ENCODE results near the gene NAA10.

The NAA10 gene

DNA sequence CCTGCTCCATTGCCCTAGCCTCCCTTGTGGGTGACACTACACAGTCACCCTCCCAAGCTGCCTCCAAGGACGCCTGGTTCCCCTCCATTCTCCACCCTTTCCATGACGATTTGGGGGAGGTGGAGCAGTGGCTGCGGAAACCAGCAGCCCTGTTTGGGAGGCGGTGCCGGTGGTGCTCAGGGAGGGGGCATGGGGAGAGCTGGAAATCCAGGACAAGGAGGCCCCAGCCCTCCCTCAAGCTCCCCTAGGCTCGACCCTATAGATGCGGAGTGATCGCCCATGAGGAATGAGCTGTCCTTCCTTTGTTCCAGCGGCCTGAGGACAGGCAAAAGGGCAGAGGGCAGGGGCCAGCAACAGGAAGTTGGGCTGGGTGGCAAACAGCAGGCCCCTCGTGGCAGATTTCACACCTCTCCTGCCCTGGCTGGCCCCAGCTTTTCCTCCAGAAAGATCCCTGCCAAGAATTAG is 13.2 kb upstream of the NAA10 start:
- DNase-seq: no peak

DNA sequence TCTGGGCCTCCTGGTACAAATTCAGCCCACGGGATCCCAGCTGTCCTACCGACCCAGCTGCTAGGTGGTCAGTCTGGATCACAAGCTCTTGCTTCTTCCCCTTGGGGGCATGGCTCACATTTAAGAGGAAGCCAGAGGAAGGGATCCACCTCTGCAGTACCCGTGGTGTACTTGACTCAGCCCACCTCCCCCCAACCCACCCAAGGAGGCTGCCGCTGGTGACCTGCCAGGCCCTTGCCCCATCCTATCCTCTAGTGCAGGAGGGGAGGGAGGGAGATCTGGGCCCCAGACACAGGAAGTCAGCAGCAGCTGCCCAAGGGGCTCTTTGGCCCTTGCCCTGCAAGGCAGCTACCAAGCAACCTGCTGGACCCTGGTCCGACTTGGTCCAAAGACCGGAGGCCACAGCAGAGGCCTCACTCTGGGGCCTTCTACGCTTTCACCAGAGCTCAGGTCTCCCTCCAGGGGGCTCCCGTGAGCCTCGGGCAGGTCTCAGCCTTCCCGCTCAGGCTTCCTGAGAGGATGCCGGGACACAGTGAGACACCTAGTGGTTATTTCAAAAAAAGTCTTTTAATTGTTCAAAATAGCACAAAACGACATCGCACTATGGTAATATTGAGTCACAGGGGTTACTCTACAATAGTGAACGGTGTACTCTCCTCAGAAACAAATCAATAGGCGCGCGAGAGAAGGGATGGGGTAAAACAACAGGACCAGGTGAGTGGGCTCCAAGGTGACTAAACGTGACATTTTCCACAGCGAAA is 12.4 kb upstream of the NAA10 start:
- DNase-seq: peak; percentile 92

DNA sequence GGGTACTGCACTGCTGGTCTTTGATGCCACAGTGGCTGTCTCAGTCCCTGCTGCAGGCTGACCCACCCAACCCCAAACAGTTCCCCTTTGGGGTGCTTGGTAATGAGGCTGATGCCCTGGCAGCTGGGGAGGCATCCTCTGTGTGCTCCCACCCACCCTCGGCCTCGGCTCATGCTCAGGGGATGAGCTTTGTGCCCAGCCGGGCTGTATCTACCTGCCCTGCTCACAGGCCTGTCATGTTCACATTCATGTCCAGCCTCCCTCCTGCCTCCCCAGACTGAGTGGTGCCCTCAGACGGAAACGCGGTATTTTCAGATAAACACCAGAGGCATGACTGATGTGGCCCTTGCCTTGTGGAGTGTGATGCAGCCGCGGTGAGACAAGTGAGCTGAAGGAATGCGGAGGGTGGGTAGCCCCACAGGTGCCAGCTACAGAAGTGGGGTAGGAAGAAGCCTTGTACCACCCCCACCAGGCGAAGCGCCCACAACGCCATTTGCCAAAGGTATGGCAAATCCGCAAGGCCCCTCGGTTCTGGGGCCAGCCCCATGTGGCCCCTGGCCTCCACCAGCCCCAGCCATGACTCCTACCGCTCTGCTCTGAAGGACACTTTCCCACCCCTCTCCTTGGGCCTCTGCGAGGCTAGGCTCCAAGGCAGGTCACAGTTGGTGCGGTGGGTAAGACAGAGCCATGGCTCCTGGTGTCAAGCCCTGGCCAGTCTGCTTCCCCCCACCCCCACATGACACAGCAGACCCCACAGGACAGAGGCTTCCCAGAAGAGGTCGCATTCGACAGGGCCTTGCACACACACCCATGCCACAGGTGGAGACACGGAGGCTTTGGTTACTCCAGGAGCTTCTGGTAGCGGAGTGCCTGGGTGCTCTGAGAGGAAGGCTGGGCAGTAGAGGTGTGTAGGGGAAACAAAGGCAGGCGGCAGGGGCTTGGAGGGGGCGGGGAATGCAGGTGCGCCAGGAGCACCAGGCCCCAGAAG is 11.4 kb upstream of the NAA10 start:
- DNase-seq: no peak

DNA sequence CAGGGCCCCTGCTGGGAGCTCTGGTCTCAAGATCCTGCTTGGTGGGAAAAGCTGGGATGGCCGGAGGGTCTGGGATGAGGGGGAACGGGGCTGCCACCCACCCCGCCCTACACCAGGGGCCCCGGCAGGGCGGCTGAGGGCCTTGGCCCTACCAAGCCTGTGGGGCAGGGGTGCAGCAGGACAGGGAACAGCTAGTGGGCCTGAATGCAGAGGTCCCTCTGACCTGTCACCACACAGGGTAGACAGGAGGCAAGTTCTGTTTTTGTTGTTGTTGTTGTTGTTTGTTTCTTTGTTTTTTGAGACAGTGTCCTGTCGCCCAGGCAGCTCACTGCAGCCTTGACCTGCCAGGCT is 9.9 kb upstream of the NAA10 start:
- no peak for DNase-seq

DNA sequence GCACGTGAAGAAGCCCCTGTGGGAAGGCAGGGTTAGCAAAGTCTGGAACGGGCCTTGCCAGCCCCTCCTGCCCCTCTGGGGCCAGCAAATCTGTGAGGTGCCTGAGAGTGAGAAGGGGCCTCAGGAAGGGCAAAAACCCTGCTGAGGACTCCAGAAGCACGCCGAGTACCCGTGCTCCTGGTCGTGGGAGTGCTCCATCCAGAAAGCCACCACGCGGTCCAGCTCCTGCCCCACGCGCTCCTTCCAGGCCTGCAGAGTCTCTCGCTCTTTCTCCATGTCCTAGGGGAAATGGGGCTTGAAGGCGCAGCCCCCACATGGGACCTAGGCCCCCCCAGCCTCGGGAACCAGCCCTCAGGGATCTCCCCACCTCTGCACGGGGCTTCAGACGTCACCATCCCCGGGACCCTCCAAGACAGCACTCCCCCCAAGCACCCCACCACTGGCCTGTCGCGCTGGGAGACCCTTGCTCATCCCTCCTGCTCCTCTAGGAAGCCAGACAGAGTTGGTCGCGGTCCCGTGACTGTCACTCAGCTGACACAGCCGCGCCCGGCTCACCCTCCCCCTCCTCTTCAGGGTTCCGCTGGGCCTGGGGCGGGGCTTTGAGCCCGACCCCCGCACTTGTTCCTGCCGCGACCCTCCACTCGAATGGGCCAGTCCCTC is 9.4 kb upstream of the NAA10 start, which contains the start of gene RENBP:
TSS of gene RENBP (minus strand) at position 504 of the 660 bp plus-strand sequence. CDS start at position 471, 33 bp downstream.
- DNase-seq: peak; percentile 33

DNA sequence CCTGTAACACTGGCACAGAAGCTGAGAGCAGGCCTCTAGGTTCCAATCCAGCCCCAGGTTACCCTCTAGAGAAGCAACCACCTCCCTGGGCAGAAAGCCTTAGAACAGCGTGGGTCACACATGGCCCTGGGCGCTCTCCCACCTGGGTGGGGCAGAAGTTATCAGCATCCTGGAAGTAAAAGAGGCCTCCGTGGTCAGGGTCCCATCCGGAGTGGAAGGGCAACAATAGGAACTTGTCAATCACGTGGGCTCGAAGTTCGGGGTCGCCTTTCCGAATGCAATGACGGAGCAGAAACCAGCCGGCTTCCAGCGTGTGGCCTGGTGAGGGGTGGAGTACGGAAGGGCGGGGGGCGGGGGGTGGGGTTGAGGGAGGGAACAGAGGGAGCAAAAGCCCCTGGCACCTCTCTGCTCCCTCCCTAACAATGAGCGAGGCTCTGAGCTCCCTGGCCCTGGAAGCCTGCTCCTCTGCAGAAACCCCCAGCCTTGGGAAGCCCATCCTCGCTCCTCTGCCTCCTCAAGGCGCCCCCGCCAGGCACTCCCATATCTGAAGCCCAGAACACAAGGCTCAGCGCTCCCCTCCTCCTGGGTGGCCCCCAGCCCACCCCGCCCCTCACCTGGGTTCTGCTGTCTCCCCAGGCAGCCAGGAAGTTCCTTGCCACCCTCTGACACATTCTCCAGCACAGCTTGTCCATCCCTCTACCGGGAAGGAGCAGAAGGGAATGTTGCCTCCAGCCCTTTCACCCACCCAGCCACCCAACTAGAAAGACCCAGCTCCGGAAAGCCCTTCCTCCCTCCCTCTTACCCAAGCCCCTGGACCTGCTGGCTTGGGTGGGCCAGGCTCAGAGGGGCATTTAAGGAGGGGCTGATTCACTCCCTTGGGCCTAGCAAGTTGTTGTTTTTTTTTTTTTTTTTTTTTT is 6.8 kb upstream of the NAA10 start:
- no peak for DNase-seq

DNA sequence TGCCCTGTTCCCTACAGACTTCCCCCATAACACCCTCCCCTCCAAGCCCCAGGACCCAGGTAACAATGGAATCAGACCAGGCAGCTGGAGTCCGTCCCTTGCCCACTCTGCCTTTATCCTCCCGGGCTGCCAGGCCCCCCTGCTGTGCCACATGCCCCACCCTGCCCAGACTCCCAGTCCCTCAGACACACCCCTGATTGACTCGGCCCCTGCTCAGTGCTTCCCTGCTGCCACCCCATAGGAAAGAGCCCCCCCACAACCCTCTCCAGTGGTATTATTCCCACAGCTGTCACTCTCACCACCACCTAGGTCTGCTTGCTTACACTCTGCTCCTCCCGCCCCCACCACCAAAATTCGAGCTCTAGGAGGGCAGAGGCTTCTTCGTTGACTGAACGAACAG is 4.7 kb upstream of the NAA10 start:
- DNase-seq: no peak

DNA sequence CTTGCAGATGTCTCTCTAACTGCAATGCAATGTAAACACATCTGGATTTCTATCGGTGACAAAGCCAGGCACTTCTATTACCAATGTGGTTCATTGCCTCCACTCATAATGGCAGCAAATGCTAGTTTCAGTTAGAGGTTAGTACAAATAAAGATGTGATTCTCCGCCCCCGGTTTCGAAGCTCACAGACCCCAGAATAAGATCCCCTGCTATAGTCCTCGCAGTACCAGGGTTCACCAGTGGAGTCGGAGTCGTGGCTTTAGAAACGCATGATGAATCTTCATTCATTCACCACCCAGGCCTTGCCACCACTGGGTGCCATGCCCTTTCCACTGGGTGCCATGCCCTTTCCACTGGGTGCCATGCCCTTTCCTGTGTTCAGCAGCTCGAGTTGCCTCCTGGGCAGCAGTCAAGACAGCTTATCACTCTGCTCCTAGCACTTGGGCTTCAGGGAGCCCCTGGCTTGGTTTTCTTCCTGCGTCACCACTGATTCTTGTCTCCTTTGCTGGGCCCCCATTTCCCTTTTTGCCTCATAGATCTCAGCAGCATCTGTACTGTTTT is 3.5 kb upstream of the NAA10 start:
- no peak for DNase-seq

DNA sequence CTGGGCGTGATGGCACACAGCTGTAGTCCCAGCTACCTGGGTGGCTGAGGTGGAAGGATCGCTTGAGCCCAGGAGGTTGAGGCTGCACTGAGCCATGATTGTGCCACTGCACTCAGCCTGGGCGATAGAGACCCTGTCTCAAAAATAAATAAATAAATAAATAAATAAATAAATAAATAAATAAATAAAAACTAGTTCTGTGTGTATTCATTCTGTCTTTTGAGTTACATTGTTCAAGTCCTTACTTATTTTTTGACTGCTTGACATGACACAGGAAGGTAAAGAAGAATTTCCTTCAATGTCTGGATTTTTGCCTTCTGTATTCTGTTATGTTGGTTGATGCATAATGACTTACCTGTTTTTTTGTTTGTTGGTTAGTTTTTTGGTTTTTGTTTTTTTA is 2.2 kb upstream of the NAA10 start:
- no peak for DNase-seq

DNA sequence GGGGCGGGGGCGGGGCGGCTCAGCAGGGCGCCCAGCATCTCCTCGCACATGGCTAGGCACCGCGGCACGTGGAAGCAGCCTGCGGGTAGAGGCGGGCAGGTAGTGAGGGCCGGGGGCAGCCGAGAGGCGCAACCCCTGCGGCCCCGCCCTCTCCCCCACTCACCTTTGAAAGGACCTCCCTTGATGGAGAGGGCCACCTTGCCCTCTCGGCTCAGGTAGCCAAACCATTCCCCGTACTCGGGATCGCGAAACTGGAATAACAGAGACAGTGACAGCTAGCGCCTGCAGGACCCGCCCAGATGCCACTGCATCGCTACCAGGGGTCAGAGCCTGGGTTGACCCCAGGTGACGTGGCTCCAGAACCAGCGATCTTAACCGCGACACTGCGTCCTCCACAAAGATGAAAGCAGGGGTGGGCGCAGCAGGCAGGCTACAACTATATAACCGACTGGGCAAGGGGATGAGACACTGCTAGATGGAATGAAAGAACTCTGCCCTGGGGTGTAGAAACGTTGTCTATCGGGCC is 552 bp upstream of the NAA10 start:
- DNase-seq: peak; percentile 81

DNA sequence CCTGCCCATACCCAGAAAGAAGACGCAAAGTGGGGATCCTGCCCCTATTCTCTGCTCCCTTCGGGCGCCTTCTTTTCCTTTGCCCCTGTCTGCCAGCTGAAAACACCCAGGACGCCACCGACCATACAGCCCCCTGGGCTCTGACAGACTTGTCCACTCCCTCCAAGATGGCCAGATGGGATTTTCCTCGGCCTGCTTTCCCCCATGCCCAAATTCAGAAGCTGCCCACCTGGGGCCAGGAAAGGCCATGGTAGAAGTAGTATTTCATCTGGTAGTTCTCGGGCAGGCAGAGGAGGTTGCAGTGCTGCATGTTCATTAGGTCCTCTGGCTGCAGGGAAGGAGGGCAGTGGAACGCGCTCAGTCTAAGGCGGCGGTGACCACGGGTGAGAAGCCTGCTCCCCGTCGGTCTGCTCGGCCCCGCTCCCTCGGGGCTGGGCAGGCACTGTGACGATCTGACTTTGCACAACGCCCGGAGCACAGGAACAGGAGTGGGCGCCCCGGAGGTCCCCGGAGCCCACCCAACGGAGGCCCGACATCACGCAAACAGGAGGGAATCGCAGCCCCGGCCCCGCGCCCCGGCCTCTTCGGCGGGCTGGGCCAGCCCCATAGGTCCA is 582 bp downstream of the NAA10 start:
- DNase-seq: peak; percentile 48

DNA sequence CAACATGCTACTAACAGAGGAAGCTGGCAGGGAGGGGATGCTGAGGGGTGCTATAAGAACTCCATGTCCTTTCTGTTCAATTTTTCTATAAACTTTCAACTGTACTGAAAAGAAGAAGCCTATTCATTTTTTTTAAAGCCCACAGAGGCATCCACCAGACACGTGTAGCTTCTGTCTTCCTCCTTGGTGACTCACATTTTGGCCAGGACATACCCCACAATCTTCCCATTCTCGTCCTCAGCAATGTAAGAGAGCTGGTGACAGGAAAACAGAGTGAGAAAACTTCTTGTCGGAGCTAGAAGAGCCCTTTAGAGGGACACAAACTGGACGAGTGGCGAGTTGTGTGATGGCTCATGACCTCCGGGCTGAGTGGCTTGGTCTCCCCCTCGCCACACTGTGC is 1.1 kb downstream of the NAA10 start:
- no peak for DNase-seq

DNA sequence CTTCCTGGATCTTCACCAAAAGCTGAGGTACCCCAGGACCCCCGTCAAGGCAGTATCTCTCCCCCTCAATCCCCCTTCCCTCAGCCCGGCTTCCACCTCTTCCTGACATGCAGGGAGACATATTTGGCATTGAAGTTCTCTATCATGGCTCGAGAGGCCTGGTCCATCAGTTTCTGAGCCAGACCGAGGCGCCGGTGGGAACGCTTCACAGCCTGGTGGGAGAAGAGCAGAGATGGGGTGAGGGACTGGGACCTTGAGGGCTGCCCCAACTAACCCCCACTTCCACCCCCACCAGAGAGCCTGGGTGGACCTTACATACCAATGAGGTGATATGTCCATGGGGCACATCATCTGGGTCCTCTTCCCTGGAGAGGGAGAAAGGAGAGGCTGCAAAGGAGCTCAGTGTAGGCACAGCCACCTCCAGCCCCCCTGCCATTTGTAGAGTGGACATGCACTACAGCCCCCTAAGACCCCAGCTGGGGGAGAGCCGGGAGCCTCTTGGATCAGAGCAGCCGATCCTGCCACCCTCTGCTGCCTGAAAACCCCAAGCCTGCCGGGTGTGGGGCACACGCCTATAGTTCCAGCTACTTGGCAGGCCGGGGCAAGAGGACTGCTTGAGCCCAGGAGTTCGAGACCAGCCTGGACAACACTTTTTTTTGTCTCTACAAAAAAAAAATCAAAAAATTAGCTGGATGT is 2.5 kb downstream of the NAA10 start:
- no peak for DNase-seq

DNA sequence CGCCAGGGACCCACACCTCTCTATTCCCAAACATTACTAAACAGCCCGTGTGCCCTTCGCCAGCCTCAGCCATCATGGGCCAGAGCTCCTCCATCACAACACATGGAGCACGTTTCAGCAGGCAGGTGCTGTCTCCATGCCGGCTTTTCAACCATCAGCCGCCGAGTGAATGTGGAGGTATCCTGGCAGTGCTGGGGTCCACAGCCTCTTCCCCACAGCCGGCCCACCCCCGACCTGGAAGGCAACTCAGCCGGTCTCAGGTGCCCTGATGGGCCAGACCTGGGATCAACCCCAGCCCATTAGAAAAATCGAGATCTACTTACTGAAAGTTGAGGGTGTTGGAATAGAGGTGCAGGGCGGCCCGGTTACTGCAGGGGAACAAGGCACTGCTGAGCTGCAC is 3.1 kb downstream of the NAA10 start:
- no peak for DNase-seq

DNA sequence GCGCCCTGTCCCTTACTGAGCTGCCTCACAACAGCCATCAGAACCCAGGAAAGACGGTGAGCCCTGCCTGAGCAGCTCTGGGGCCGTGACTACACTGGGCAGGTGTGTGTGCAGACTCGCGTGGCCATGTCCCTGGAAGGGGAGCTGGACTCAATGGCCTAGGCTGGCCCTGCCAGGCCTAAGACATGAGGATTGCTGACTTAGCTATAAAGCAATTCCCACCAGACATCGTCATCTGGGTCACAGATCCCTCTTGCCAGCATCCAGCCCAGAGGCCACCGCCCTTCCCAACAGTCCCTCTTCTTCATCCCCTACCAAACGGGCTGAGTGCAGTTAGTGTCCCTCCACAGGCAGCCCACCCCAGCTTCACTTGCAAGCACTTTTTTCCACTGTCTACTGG is 3.7 kb downstream of the NAA10 start:
- no peak for DNase-seq

DNA sequence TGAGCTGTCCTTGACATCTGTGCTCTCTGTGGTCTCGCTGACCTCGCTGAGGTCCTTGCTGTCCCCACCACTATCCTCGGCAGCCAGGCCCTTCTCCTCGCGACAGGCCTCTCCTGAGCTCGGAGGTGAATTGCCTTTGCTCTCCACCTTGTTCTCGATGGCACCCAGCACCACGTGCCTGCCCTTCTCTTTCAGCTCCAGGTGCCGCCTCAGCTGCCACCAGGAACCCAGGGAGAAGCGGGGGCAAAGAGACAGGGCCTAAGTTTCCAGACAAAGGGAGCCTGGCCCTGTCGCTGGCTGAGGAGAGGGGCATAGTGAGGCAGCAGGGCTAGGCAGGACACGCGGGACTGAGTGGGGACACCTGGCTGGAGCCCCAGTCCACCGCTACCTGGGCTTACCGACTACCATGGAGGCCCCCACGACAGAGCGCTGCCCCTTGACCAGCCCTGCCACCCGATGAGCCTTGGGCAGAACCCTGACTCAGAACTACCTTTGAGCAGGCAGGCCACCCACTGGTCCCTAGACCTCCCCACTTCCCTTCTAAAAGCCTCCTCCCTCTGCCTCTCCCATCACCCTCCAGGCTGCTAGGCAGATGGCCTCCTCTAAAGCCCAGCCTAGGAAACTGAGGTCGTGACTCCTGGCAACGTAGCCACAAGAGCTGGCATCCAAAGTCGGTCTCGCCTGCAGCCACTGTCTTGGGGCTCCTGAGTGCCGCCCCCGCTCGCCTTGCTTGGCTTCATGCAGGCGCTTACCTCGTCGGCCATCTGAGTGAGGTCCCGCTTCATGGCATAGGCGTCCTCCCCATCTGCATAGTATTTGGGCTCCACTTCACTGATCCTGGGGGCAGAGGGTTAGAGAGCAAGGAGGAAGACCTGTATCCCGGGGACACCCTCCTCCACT is 4.6 kb downstream of the NAA10 start:
- no peak for DNase-seq

DNA sequence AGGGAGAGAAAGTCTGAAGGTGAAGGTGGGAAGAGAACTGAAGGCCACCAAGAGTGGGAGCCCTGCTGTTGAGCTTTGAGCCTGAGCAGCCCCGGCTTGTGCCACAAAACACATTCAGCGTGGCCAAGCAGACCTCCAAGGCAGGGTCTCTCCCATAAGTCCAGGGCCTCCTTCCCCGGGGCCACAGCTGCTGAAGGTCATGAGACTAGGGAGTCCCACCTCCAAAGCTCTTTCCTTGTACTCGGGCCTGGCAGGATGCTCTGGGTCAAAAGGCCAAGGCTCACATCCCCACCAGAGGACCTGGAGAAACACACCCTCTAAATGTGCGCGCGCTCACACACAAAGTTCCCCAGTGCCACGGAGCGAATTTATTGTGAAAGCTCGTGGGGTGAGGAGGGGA is 5.3 kb downstream of the NAA10 start:
- no peak for DNase-seq

DNA sequence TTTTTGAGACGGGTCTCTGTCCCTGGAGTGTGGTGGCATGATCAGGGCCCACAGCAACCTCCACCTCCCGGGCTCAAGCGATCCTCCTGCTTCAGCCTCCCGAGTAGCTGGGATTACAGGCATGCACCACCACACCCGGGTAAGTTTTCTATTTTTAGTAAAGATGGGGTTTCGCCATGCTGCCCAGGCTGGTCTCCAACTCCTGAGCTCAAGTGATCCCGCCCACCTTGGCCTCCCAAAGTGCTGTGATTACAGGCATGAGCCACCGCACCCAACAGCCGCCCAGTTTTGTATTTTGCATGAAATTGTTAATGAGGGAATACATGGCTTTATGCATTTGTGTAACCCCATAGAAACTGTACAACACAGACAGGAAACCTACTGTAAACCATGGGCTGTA is 6.0 kb downstream of the NAA10 start:
- DNase-seq: no peak
